ENCODE measurements around the gene CFAP126.
"Not testable (repeated sequence)": the region's sequence is repeated elsewhere in the genome, so short reads cannot be mapped to it uniquely, and the experiment has no call there.

Gene CFAP126

DNA sequence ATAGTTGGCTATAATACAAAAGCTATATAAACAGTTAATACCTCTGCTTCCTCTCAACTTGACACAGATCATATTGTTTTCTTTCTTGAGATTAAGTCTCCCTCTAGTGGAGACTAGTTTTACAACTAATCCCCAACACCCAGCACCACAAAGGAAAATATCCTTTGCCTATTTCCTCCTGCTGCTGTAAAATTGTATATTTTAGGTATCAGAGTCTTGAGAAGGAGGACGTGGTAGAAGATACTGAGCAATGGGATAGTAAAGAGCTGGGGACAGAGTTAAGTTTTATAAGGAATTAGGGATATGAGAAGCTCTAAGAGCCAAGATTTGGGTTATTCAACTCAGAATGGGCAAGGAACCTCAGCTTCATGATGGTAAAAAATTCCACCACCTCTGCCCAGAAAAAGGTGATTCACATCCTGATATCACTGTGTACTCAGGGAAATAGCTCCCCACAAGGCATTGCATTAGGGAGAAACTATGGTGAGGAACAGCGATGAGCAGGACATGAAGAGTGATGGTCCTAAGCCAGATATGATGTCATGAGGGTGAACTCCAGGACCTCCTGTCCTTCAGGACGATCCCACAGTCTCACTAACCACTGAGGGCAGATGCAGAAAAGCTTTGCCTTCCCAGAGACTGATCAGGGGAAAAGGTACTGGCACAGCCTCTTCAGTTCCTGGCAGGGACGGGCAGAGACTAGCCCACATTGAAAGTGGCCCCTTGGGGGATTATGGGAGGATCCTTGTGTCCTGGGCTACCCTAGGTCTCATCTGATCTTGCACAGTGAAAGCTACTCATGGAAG lies 14.7 kb upstream of the CFAP126 start:
- no peak for DNase-seq (ENCODE audit: low read depth in 2 of 2)

DNA sequence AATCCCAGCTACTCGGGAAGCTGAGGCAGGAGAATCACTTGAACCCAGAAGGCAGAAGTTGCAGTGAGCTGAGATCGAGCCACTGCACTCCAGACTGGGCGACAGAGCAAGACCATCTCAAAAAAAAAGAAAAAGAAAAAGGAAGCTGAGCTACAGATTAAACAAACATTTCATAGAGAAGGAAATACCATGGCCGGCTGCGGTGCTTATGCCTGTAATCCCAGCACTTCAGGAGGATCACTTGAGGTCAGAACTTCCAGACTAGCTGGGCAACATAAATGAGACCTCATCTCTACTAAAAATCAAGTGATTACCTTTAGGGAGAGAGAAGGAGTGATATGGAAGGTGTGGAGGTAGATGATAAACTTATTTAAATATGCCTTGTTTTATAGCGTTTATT lies 14.0 kb upstream of the CFAP126 start:
- no peak for DNase-seq (ENCODE audit: low read depth in 2 of 2)

DNA sequence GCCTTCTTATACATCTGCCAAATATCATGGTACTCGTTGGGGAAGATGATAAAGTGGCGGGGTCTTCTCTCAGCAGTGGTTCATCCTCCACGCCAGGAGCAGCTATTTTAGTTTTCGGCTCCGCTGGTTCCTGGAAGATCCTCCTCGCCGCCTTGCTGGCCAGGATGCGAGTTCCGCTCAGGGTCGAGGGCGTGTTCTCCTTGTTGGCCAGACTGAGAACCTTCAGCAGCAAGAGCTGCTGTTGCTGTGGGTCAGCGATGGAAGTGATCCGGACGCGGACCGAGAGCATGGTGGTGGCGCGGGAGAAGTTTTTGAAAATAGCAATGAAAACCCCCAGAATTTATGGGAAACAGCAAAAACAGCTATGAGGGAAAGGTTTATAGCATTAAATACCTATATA lies 11.4 kb upstream of the CFAP126 start:
- DNase-seq (ENCODE audit: low read depth in 2 of 2) = no peak

DNA sequence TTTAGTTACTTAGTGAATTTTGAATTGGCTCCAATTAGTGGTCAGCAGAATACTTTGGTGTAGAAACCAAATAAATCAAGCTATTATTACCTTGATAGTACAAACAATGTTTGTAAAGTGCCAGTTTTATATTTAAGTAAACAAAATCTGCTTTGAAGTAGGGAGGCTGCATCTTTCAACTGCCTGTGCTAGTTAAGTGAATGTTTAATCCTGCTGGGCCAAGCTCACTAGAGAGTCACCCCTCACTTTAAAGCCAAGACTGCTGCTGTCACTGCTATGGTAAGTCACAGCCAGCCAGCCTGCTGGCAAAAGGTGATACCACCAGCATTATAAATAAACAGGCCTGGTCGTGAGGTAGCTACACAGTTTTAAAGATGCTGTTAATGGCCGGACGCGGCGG lies 10.3 kb upstream of the CFAP126 start:
- no peak for DNase-seq (ENCODE audit: low read depth in 2 of 2)

DNA sequence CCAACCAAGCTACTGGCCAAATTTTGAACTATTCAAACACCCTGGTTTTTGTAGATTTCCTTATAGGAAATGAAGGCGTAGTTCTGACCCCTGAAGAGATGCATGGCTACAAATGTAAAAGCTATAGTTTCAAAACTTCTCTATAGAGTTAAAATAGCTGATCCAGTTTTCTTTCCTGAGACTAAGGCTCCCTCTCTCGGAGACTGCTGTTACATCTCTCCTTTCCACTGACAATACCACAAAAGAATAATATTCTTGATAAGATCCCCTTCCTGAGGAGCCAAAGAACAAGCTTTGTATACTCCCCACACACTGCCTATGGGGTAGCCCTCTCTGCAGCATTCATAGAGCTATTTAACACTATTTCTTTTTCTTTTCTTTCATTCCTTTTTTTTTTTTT lies 6.7 kb upstream of the CFAP126 start:
- no peak for DNase-seq (ENCODE audit: low read depth in 2 of 2)

DNA sequence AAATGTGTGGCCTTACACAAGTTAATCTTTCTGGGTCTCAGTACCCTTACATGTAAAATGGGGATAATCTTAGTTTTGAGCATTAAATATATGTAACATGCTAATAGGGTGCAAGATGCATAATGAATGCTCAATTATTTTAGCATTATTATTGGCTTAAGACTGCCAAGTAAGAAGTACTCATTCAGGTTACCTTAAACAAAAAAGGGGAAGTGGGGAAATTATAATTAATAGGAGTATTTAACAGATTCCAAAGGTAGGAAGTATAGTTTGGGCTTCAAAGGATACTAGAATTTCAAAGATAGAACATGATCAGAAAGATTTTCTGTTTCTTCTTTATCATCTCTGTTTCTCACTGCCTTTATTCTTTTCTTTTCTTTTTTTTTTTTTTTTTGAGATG lies 5.8 kb upstream of the CFAP126 start:
- no peak for DNase-seq (ENCODE audit: low read depth in 2 of 2)

DNA sequence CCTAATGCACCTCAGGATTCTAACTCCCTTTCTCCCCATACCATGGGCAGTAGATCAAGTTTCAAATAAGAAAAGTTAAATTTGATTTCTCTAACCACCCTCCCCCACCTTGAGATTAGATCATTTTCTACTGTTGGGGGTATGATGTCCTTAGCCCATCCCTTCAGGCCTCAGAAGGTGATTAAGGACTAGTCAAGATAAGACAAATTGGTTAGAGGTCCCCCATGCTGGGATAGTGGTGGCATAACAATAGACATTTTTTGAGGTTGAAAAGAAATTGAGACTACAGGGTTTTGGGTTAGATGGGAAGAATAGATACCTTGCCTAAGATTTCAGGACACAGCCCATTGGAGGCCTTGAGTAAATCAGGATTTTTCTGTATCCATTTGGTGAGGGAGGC lies 2.5 kb downstream of the CFAP126 start:
- DNase-seq (ENCODE audit: low read depth in 2 of 2) = no peak

DNA sequence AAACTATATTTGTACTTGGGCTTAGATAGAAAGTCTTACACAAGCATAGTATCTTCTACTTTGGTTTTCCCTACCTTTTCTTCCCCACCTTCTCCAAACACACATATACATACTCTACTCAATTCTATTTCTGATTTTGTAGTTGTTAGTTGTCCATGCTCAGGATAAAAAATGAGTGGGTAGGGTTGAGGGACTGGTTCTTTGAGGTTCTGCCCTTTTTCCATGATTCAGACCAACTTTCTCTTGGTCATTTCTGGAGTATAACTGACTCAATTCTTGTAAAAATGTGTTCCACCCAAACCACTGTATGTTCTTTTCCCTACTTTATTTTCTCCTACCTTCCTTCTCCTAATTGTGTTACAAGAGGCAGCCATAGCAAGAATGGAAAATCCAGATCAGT lies 3.3 kb downstream of the CFAP126 start:
- no peak for DNase-seq (ENCODE audit: low read depth in 2 of 2)

DNA sequence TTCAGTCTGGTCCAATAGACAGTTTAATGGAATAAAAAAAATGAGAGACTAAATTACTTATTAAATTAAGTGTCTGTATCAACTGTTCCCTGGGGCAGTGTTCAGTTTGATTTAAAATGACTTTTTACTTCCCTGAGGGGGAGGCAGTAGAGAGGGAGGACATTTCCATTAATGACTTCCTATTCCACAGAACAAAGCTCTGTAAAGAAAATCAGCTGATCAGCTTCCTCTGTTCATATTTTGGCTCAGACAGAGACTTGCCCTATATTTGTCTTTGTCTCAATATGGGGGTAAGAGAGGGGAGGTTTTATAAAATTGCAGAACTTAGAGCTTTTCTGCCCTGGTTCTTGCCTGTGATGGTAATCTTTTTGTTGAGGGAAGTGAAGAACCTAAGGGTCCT lies 8.4 kb downstream of the CFAP126 start:
- DNase-seq (ENCODE audit: low read depth in 2 of 2) = no peak

DNA sequence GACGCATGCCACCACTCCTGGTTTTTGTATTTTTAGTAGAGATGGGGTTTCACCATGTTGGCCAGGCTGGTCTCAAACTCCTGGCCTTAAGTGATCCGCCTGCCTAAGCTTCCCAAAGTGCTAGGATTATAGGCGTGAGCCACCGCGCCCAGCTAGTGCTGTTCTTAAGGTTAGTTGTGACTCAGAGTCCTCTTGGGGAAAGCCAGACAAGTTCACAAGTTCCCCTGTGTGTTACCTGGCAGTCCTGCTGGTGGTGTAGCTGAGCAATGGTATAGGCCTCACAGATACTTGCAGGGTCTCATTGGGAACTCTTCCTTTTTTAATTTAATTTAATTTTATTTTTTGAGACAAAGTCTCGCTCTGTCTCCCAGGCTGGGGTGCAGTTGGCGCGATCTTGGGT lies 10.6 kb downstream of the CFAP126 start:
- no peak for DNase-seq (ENCODE audit: low read depth in 2 of 2)

DNA sequence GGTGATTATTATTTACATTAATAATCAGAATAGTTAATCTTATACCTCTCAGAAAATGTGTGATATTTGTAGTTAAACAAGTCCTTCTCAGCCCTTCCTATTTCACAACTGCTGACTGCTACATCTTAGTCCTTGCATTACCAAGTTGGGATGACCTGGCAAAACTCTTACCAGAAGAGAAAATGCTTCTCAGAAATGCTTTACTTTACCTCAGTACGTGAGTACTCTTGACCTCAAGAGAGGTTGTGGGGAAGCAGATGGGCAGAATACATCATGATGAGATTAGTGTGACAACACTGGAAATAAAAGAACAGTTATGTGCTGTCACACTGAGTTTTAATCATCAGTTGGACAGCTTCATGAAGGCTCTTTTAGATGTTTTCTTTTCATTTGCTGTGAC lies 16.2 kb downstream of the CFAP126 start:
- no peak for DNase-seq (ENCODE audit: low read depth in 2 of 2)

DNA sequence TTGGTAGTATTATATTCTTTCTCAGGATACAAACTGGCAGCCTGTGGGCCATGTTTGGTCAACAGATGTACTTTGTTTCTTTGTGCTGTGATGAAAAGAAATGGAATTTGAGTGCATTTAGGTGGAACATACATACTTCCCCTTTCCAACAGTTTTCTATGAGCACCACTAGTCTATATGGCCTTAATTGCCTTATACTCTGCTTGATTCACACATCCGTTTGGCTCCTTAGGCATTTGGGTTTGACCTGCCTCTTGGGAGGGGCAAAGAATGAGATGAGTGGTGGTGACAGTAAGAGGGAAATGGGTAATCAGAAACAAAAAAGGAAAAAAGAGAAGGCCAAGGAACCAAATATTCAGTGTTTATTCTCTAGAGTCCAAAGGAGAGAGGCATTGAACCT lies 17.0 kb downstream of the CFAP126 start:
- no peak for DNase-seq (ENCODE audit: low read depth in 2 of 2)

DNA sequence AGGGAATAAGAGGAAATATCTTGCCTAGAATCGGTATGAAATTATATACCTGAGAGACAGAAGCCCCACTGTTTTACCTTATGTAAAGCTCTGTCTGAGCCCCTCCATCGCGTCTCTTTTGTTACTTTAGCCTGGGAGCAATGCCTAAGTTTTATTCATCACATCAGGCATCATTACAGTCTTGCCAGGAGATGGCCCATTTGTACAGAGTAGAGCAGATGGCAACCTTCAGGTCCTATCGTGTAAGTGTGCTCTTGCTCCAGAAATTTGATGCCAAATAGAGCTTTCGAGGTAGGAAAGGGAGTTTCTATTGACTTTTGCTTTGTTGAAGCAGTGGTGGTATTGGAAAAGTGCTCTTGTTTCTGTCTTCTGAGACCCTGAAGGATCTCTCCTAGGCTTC lies 24.9 kb downstream of the CFAP126 start:
- no peak for DNase-seq (ENCODE audit: low read depth in 2 of 2)

DNA sequence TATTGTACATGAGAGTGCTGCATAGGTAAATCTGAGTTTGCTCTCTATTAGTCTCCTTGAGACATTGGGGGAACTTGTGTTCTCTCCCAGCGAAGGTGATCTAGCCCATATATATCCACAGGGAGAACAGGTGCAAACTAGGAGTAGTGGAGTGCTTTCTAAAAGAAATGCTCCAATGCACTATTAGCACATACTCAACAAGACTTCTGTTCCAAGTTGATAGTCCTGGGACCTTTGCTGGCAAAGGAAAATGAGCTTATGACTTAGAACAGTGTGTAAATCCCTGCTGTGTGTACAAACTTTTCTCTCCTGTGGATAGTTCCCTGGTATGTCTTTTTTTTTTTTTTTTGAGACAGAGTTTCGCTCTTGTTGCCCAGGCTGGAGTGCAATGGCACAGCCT lies 25.5 kb downstream of the CFAP126 start:
- no peak for DNase-seq (ENCODE audit: low read depth in 2 of 2)

DNA sequence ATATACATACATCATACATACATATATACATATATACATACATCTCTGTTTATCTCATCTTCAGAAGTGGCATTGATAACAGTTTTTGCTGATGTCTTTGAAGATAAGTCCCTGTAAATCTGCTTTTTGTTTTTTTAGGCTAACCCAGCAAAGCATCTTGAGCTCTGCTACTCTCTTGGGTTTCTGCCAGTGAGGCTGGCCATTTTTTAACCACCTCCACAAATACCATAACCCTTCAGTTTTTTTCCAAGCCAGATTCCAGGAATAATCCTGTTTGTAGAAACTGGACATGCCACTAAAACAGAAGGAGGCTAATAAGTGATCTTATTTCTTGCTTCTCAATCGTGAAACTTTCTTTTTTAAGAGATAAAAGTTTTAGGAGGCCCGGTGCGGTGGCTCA lies 31.9 kb downstream of the CFAP126 start:
- no peak for DNase-seq (ENCODE audit: low read depth in 2 of 2)

DNA sequence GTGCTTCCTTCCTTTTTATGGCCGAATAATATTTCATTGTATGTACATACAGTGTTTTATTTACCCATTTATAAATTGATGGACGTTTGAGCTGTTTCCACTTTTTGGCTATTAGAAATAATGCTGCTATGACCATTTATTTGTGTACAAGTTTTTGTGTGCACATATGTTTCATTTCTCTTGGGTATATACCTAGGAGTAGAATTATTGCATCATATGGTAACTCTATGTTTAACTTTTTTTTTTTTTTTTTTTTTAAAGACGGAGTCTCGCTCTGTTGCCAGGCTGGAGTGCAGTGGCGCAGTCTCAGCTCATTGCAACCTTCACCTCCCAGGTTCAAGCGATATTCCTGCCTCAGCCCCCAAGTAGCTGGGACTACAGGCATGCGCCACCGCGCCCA lies 34.5 kb downstream of the CFAP126 start:
- no peak for DNase-seq (ENCODE audit: low read depth in 2 of 2)

DNA sequence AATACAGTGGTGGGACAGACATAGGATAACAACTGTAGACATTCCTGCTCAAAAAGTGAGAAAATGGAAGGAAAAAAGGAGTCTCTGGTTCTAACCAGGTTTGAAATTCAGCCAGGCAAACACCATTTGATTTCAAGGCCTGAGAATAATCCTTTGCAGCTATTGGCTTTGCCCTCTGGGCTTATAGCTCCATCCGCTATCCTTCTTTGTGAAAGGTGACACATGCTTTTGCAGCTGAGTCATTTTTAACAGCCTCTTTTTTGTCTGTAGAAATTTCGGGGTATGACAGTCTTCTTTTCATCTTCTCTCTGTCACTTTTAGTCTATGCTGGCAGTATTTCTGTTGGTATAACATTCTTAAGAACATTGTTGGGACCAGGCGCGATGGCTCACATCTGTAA lies 37.3 kb downstream of the CFAP126 start:
- DNase-seq (ENCODE audit: low read depth in 2 of 2) = no peak

DNA sequence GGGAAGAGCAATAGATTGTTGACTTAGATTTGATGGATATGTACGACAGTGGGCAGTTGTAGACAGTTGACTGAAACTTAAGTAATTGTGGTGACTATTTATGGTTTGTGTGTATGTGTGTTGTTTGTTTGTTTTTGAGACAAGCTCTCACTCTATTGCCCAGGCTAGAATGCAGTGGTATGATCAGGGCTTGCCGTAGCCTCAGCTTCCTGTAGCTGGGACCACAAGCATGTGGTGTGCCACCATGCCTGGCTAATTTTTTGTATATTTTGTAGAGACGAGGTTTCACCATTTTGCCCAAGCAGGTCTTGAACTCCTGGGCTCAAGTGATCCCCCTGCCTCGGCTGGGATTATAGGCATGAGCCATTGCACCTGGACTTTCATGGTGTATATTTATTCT lies 43.7 kb downstream of the CFAP126 start:
- DNase-seq (ENCODE audit: low read depth in 2 of 2) = no peak

DNA sequence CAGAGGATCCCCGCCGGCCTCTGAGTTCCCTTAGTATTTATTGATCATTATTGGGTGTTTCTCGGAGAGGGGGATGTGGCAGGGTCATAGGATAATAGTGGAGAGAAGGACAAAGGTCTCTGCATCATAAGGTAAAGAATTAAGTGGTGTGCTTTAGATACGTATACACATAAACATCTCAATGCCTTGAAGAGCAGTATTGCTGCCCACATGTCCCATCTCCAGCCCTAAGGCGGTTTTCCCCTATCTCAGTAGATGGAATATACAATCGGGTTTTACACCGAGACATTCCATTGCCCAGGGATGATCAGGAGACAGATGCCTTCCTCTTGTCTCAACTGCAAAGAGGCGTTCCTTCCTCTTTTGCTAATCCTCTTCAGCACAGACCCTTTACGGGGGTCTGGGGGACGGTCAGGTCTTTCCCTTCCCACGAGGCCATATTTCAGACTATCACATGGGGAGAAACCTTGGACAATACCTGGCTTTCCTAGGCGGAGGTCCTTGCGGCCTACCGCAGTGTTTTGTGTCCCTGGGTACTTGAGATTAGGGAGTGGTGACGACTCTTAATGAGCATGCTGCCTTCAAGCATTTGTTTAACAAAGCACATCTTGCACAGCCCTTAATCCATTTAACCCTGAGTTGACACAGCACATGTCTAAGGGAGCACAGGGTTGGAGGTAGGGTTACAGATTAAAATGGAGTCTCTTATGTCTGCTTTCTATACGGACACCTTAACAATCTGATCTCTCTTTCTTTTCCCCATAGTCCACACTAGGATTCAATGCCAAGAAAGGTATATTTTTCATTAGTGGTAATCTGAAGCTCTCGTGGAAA lies 51.6 kb downstream of the CFAP126 start:
- DNase-seq (ENCODE audit: low read depth in 2 of 2) = not testable (repeated sequence)

All from stimulated activated CD4-positive, alpha-beta T cell treated with anti-CD3 and anti-CD28 coated beads, Interleukin-1b, Interleukin-23, amount 100 ng/mL, for 4 hours (primary cell).